Vagina (tissue), 2 donors: ENCODE results near the gene FAM25A.
"Not testable (repeated sequence)": the region's sequence is repeated elsewhere in the genome, so short reads cannot be mapped to it uniquely, and the experiment has no call there.

Experiments
- POLR2A ChIP-seq, 2 donors: fragments of 450-650 bp; IDR thresholded peaks; one replicate each; pipeline ENCODE4 v1.6.1; 2017; ENCODE audit warnings: antibody characterized with exemption in 2 of 2, mild to moderate bottlenecking in 2 of 2, moderate library complexity in 2 of 2
- POLR2AphosphoS5 ChIP-seq, 2 donors: sonication (generic); formaldehyde crosslinking; IDR thresholded peaks; one replicate each; pipeline ENCODE4 v1.9.0; 2017; ENCODE audit warnings: antibody characterized with exemption in 2 of 2, mild to moderate bottlenecking in 2 of 2, low read depth in 1 of 2; ENCODE audit not compliant: insufficient read depth in 1 of 2

DNA sequence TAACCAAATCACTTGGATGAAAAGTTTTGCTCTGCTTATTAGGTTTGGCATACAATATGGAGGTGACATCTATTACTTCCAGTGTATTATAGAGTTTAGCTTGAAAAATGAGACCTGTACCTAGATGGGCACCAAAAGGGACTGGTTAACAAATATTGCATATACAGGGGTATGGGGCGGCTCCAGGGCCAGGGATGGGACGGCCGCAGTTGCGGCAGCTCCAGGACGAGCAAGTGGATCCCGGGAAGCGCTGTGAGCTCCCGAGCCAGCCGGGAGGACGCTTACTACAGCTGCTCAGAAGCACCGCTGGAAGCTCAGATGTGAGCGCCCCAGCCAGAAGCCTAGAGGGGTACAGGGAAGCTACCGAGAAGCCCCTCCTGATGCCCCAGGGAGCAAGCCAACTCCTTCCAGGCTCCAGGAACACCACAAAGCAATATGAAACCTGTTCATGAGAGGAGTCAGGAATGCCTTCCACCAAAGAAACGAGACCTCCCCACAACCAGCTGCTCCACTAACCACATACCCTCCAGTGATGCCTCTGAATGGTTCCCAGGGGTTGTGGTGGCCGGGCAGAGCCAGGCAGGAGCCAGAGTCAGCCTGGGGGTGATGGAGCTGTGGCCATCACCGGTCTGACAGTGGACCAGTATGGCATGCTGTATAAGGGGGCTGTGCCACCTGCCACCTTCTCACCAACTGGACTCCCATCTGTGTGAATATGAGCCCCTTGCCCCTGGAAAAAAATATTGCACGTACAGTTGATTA lies 6.8 kb downstream of the FAM25A start:
- TF ChIP-seq POLR2AphosphoS5 (IDR thresholded peaks at IDR 0.05; ENCODE audit: insufficient read depth in 1 of 2, low read depth in 1 of 2); POLR2A (IDR thresholded peaks at IDR 0.05): not testable (repeated sequence)
